Right atrium auricular region (tissue), 2 donors: ENCODE measurements around the gene SERGEF. TPM values are rescaled to one million over a fixed set of nuclear protein-coding genes. Genes with fewer than 3 reads are reported as not detected.
A peak's percentile ranks its signal among the peaks of the same experiment; 100 is the strongest.

Experiments
- DNase-seq: peaks from one replicate; pipeline ENCODE4 v3.0.0-alpha.2; 2019; ENCODE audit warnings: low spot score
- H3K27ac ChIP-seq, 2 donors: fragments of 200-600 bp; sonication (generic); 1 replicate in 1 of 2; 2 replicates in 1 of 2; pipeline ENCODE4 v1.5.1; 2016 to 2019
- H3K27me3 ChIP-seq, 2 donors: fragments of 200-600 bp; sonication (generic); one replicate each; pipeline versions ENCODE4 v1.5.1 to v1.6.0; 2017 to 2019
- H3K36me3 ChIP-seq: fragments of 200-600 bp; sonication (generic); one replicate; pipeline ENCODE4 v1.5.1; 2016
- H3K4me1 ChIP-seq, 2 donors: fragments of 200-600 bp; sonication (generic); one replicate each; pipeline versions ENCODE4 v1.5.1 to v1.6.0; 2017 to 2019
- H3K4me3 ChIP-seq, 2 donors: fragments of 200-600 bp; sonication (generic); 1 replicate in 1 of 2; 2 replicates in 1 of 2; pipeline ENCODE4 v1.5.1; 2017 to 2019; ENCODE audit warnings: mild to moderate bottlenecking in 1 of 2, moderate library complexity in 1 of 2
- H3K9me3 ChIP-seq, 2 donors: fragments of 200-600 bp; sonication (generic); one replicate each; pipeline ENCODE4 v1.5.1; 2019
- total RNA-seq, 2 donors: library from RNA; depleted of rRNA; stranded (reverse); fragments of >200 nt; gene quantifications; one replicate each; pipeline ENCODE4 v1.1.0, GENCODE V29; 2016
- TF ChIP-seq, protein P1 (sequence below), 2 donors: fragments of 200-600 bp; sonication (generic); IDR thresholded peaks; one replicate each; pipeline ENCODE4 v1.5.1; 2019; ENCODE audit warnings: antibody characterized with exemption in 2 of 2

Gene SERGEF
- total RNA-seq, 2 donors from 2014 or later, result 18.1 to 27.6 TPM

- no peak for DNase-seq
- H3K27ac ChIP-seq, result peak overlapping the region in 1 of 2 donors; percentile 21
- H3K36me3 ChIP-seq, result no peaks in the 10 kb centered on the region
Measured at GRCh38 chr11:17986007-17986710, 26.7 kb downstream of the SERGEF start.

DNA sequence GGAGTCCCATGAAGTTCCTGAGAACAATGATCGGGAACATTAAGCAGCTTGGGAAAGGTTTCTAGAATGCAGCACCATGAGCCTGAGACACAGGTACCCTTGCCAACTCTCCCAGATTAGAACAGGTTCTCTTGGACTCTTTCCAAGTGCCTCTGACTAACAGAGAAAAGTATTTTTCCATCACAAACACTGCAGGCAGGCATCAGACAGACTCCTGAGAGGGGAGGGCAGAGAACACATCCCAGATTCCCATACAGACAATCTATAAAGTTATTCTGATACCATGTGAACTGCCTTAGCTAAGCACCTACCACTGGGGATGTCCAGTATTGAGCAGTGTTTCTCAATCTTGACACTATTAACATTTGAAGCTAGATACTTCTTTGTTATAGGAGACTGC is 27.3 kb downstream of the SERGEF start:
- Histone ChIP-seq H3K27me3 (no peaks in the 10 kb centered on the region), H3K4me1 (no peaks in the 10 kb centered on the region), H3K4me3 (no peak overlapping the region), H3K36me3 (no peaks in the 10 kb centered on the region), H3K27ac (peak overlapping the region in 1 of 2 donors; percentile 21), H3K9me3 (no peaks in the 10 kb centered on the region)
- DNase-seq, result no peak
- TF ChIP-seq, protein P1, sequence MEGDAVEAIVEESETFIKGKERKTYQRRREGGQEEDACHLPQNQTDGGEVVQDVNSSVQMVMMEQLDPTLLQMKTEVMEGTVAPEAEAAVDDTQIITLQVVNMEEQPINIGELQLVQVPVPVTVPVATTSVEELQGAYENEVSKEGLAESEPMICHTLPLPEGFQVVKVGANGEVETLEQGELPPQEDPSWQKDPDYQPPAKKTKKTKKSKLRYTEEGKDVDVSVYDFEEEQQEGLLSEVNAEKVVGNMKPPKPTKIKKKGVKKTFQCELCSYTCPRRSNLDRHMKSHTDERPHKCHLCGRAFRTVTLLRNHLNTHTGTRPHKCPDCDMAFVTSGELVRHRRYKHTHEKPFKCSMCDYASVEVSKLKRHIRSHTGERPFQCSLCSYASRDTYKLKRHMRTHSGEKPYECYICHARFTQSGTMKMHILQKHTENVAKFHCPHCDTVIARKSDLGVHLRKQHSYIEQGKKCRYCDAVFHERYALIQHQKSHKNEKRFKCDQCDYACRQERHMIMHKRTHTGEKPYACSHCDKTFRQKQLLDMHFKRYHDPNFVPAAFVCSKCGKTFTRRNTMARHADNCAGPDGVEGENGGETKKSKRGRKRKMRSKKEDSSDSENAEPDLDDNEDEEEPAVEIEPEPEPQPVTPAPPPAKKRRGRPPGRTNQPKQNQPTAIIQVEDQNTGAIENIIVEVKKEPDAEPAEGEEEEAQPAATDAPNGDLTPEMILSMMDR (IDR thresholded peaks at IDR 0.05), result no peak

More at GRCh38 chr11:17986007-17986710, 26.7 kb downstream of the SERGEF start:
- H3K4me1 ChIP-seq, result no peaks in the 10 kb centered on the region
- H3K27me3 ChIP-seq, result no peaks in the 10 kb centered on the region
- H3K4me3 ChIP-seq, result no peak overlapping the region
- no peaks in the 10 kb centered on the region for H3K9me3 ChIP-seq
- TF ChIP-seq, protein P1 (IDR thresholded peaks at IDR 0.05), result no peak

DNA sequence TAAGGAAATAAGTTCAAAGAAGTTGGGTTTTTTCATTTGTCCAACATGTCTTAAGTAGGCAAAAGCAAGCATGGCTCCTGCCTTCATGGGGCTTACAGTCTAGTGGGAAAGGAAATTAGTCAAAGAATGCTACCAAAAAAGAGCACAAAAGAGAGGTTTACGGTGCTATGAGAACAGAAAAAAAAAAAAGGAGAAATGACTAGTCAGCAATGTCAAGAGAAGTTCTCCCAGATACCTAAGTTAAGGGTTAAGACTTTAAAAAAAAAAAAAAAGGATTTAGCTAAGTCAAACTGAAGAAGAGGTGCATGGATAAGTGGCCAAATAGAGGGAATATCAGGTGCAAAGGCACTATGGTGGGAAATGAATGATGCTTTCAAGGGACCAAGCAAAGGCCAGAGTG is 29.3 kb downstream of the SERGEF start:
- H3K9me3 ChIP-seq, result no peaks in the 10 kb centered on the region
- TF ChIP-seq, protein P1 (IDR thresholded peaks at IDR 0.05), result no peak
- H3K27ac ChIP-seq, result no peak overlapping the region
- no peak overlapping the region for H3K4me3 ChIP-seq
- H3K4me1 ChIP-seq, result peaks cover 0 to 4% of the 10 kb centered on the region in 2 donors
- DNase-seq, result no peak
- H3K27me3 ChIP-seq, result no peaks in the 10 kb centered on the region
- H3K36me3 ChIP-seq, result no peaks in the 10 kb centered on the region

DNA sequence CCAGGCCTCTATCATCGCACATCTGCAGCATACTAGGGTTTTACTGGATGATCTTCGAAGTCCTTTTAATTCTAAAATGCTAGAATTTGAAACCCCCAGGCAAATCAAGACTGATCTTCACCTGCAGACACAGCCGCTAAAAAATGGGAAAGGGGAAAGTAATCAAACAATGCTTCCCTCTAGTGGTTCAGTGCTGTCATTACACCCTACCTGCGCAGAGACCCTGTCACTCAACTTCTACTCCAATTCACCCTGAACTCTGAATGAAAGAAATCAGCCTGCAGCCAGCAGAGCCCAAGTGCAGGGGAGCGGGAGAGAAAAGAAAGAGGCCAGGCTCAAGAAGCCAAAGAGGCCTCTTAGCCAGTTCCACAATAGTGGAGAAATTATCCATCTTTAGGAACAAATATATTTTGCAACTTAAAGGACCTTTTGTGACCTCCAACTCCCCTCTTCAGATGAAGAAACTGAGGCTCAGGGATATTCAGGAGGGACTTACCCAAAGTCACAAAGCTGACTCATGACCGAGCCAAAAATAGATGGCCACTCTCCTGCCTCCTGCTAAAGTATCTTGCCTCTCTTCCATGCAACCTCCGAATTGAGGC is 33.0 kb downstream of the SERGEF start:
- H3K4me3 ChIP-seq, result no peak overlapping the region
- H3K36me3 ChIP-seq, result no peaks in the 10 kb centered on the region
- H3K4me1 ChIP-seq, result peaks cover 0 to 7% of the 10 kb centered on the region in 2 donors
- H3K27me3 ChIP-seq, result no peaks in the 10 kb centered on the region
- H3K9me3 ChIP-seq, result no peaks in the 10 kb centered on the region
- no peak overlapping the region for H3K27ac ChIP-seq
- DNase-seq, result no peak
- TF ChIP-seq, protein P1 (IDR thresholded peaks at IDR 0.05), result peak; percentile 97

GRCh38 chr11:17978553-17979287 is 34.1 kb downstream of the SERGEF start:
- Histone ChIP-seq H3K27ac (no peak overlapping the region), H3K4me3 (no peak overlapping the region), H3K9me3 (no peaks in the 10 kb centered on the region), H3K27me3 (no peaks in the 10 kb centered on the region), H3K36me3 (no peaks in the 10 kb centered on the region), H3K4me1 (peaks cover 0 to 7% of the 10 kb centered on the region in 2 donors)
- TF ChIP-seq, protein P1 (IDR thresholded peaks at IDR 0.05), result peak; percentile 38 to 82
- no peak for DNase-seq
